GM20431 (cell line): ENCODE measurements around the gene CDK5RAP2.

Experiments
- in situ Hi-C: fragments of 300-500 bp; cut with MseI, MboI; formaldehyde crosslinking; loops from one replicate; pipeline ENCODE4 v1.15.0; 2020; ENCODE audit warnings: low sequenced_read_pairs; ENCODE audit not compliant: unreplicated experiment

CDK5RAP2 gene

DNA sequence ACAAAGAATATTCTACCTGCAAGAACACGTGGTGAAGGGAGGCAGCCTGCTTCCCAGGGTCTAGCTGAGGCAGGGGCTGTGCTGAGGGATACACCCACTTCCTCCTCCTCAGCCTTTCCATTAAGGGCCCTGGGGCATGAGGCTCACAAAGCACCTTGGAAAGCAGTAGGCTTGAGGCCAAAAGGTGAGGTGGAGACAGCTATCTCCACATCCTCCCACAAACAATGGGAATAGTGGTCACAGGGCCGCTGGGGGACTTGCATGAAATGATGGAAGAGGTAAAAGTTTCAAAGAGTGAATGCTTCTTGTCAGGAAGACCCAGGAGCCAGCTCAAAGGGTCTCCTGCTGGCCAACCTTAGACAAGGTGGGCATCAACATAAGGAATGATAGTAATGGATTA, 207.9 kb downstream of the CDK5RAP2 start:
- in situ Hi-C loops: loop anchor here (25.0 kb wide), 1 partner anchor 110 kb away; no protein-coding TSS in a partner anchor

DNA sequence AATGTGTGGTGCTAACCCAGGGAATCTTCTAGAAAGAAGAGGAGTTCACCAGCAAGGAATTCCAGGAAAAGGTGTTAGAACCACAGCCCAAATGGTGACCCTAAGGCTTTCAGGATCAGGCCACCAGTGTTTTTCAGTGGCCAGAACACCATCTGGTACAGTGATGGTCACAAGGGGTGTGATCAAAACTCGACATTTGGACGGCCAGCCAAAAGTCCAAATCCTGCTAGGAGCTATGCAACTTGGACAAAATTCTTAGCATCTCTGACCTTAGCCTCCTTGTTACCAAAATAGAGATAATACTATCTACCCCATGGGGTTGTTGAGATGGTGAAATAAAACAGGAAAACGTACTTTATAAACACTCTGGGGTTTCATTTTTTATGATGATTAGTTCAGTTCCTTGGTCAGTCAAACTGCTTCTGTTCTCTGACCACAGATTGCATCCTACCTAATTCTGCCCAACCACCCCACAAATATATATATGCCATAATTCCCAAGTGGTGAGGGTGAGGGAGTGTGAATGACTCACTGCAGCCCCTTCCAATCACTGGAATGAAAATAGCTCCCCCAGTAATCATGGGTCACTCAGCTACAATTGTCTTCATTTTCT, 210.3 kb downstream of the CDK5RAP2 start:
- in situ Hi-C loops: loop anchor here (25.0 kb wide), 1 partner anchor 107 kb away; no protein-coding TSS in a partner anchor

DNA sequence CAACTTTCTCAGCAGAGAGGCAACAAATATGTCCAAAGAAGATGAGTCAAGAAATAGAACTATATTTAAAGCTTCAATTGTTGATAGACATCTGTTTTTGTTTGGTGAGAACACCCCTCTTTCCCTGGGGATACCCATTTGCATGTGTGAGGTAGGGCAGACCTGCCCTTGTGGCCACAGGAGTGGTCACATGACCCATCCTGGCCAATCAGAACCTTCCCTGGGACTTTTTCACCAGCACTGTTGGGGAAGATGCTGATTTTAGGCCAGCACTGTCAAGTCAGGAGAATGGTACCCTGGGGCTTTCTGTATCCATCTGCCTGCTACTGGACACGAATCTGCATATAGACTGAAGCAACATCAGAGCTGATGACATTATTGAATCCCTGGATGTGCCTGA, 211.2 kb downstream of the CDK5RAP2 start:
- in situ Hi-C loops: loop anchor here (25.0 kb wide), 1 partner anchor 106 kb away; no protein-coding TSS in a partner anchor

DNA sequence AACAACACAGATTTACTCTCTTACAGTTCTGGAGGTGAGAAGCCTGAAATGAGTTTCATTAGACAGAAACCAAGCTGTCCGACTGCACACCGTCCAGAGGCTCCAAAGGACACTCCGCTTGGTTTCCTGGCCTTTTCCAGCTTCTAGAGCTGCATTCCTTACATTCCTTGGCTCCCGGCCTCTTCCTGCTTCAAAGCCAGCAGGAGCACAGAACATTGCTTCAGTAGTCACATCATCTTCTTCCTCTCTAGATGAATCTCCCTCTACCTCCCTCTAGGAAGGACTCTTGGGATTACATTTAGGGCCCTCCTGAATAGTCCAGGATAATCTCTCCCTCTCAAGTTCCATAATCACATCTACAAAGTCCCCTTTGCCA, 213.3 kb downstream of the CDK5RAP2 start:
- in situ Hi-C loops: loop anchor here (25.0 kb wide), 1 partner anchor 104 kb away; no protein-coding TSS in a partner anchor

DNA sequence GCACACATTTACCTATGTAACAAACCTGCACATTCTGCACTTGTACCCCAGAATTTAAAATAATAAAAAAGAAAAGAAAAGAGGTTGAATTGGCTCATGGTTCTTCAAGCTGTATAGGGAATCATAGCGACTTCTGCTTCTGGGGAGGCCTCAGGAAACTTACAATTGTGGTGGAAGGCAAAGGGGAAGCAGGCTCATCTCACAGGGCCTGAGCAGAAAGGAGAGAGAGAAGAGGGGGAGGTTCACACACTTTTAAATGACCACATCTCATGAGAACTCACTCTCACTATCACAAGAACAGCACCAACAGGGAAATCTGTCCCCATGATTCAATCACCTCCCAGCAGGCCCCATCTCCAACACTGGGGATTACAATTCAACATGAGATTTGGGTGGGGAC, 214.6 kb downstream of the CDK5RAP2 start:
- in situ Hi-C loops: loop anchor here (25.0 kb wide), 1 partner anchor 103 kb away; no protein-coding TSS in a partner anchor

DNA sequence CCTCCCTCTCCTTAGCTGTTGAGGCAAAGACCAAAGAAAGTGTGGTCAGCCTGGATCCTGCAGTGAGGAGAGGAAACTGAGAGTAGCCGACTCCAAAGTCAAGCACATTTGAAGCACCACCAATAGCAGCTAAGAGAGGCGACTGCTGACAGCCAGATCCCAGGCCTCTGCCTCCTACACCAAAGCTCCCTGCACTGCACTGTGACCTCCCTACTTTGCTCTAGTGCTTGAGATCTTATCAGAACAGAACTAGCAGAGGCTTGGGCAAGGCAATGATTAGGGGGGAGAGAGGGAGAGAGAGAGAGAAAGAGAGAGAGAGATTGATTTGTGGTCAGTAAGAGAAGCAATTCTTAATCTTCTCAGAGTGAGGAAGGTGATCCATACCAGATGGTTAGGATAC, 216.3 kb downstream of the CDK5RAP2 start:
- in situ Hi-C loops: loop anchor here (25.0 kb wide), 1 partner anchor 101 kb away; no protein-coding TSS in a partner anchor

DNA sequence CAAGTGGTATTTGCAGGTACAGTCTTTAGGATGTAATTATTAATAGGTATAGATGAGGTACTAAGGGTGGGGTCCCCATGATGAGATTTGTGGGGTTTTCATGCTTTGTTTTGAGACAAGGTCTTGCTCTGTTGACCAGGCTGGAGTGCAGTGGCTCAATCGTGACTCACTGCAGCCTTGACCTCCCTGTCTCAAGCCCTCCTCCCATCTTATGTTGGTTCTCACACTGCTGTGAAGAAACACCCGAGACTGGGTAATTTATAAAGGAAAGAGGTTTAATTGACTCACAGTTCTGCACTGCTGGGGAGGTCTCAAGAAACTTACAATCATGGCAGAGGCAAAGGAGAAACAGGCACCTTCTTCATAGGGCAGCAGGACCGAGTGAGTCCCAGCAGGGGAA, 217.5 kb downstream of the CDK5RAP2 start:
- in situ Hi-C loops: loop anchor here (25.0 kb wide), 1 partner anchor 100 kb away; no protein-coding TSS in a partner anchor

DNA sequence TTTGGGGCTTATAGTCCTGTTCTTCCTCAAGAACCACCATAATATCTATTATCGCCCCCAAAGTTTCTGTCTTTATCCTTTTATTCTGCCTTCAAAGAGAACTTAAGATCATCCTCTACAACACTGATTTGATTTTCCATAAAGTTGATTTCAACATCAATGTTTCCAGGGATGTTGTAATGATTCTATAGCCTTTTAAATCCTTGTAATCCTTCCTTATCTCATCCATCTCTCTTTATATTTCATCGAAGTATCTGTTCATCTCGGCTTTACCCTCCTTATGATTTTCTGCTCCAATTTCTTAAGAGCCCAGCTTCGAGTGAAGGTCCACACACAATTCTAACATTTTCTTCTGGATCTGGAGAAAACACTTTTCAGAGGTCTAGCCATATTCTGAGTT, 218.4 kb downstream of the CDK5RAP2 start:
- in situ Hi-C loops: loop anchor here (25.0 kb wide), 1 partner anchor 99 kb away; no protein-coding TSS in a partner anchor

DNA sequence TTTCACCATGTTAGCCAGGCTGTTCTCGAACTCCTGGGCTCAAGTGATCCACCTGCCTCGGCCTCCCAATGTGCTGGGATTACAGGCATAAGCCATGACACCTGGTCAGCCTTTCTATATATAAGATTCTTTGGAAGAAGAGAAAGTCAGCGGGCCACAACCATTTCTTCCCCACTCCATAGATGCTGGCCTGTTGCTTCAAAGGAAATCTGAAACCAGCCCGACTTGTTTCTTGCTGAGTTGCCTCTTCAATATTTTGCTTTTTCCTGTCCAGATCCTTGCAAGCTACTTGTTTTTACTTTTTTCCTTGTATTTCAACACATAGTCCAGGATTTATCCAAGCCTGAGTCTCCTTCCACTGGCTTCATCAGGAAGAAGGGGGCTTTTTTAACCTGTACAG, 219.5 kb downstream of the CDK5RAP2 start:
- in situ Hi-C loops: loop anchor here (25.0 kb wide), 1 partner anchor 98 kb away; no protein-coding TSS in a partner anchor

DNA sequence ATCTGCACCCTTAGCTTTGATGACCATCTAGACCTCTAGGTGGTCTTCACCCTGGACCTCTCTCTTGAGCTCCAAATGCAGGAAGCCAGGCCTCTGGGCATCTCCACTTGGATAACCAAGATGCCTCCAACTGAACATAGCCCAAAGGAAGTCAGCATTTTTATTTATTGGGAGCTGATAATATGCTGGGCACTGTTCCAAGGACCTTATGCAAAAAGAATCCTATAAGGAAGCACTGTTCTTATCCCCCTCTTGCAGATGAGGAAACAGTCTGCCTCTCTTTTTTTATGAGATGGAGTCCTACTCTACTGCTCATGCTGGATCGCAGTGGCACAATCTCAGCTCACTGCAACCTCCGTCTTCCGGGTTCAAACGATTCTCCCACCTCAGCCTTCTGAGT, 219.9 kb downstream of the CDK5RAP2 start:
- in situ Hi-C loops: loop anchor here (25.0 kb wide), 1 partner anchor 98 kb away; no protein-coding TSS in a partner anchor

DNA sequence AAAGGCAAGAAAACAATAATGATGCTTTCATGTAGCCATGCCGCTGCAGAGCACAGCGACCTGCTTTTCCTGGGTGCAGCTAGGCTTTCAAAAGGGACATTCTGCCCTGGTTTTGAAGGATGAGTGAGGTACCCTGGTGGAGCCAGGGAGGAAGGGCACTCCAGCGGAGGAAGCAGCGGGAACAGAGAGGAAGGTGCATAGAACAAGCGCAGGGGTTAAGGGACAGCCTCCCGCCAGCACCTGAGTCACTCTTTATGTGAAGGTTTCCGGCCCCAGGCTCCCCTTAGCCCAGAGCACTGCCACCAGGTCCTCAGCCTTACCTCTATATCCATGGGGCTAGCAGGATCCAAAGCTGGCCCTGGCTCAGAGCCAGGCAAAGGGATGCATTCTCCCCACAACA, 221.1 kb downstream of the CDK5RAP2 start:
- in situ Hi-C loops: loop anchor here (25.0 kb wide), 1 partner anchor 97 kb away; no protein-coding TSS in a partner anchor

DNA sequence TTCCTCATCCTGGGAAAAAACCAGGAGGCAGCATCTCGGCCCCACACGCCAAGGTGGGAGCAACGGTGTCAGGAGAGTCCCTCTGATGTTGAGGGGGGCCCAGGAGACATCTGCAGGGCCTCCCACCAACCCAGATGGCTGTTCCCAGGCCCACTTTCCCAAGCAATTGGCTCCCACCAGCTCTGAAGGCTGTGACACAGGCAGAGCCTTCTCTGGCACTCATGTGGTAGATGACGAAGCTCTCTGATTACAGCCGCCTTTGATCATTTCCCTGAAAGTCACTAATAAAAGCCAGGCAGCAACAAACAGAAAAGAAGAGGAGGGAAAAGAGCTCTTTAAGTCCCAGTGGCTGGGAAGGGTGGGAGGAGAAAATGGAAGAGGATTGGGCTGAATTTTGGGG, 226.5 kb downstream of the CDK5RAP2 start:
- in situ Hi-C loops: loop anchor here (25.0 kb wide), 1 partner anchor 91 kb away; no protein-coding TSS in a partner anchor

DNA sequence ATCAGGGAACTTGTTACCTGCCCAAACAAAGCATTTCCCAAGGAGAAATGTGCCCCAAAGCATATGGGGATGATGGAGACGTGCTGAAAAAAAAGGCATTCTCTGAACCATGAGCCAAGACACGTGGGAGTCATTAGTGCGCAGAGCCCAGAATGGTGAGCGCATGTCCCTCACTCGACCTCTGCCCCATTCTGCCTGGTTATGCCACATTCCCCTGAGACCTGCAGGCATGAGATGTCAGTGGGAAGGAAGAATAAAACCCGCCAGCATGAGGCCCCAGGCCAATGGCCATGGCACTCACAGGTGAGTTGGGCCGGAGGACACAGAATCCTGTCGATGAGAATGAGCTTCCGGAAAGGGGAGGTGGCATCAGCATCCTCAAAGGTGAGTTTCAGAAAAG, 228.9 kb downstream of the CDK5RAP2 start:
- in situ Hi-C loops: loop anchor here (25.0 kb wide), 1 partner anchor 89 kb away; no protein-coding TSS in a partner anchor

DNA sequence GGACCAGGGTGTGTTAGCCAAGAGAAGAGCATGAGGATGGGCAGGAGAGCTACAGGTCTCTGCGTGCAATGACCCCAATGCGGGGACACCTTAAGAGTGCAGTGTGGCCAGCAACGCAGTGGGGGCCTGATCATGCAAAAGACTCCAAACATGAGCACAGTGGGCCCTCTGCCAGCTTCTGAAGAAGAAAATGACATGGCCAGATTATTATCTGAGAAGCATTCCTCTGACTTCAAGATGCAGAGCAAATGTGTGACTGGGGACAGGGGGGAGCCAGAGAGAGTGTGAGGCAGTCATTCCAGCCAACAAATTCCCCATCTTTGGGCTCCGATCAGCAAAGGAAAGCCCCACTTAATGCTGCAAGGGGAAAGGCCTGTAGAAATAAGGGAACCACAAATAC, 229.4 kb downstream of the CDK5RAP2 start:
- in situ Hi-C loops: loop anchor here (25.0 kb wide), 1 partner anchor 88 kb away; no protein-coding TSS in a partner anchor

DNA sequence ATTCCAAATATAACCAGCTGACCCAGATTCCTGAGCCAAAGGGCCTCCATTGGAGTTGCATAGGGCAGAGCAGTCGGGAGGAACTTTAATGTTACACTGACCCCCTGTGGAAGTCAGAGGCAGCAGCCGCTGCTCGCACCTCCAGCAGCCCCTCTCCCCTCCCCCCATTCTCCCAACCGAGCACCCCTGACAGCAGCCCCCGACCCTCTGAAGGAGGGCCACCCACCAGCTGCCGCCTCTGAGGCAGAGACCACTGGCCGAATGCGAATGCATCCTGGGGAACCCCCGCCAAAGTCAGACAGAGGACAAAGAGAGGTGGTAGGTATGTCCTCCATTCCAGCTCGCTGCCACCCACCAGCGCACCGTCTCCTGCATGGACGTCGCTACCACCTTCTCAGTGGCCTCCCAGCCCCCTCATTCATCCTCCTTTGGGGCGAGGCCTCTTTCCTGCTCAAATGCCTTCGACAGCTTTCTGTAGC, 231.0 kb downstream of the CDK5RAP2 start:
- in situ Hi-C loops: loop anchor here (25.0 kb wide), 1 partner anchor 387 kb away; no protein-coding TSS in a partner anchor

DNA sequence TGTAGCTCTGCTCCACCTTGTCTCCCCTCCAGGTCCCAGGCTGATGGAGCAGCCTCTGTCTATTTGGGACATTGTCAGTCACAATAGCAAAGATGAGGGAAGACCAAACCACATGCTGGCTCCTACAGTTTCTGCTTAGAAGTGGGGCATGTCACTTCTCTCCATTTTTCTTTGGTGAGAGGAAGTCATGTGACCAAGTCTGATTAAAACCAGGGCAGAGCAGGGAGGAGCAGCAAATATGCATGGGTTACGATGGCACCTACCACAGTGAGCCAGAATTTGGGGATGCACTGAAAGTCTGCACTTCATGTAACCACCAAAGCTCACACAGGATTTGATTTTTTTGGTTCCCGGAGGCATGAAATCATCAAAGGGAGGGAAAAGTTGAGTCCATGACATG, 234.6 kb downstream of the CDK5RAP2 start:
- in situ Hi-C loops: loop anchor here (25.0 kb wide), 1 partner anchor 383 kb away; no protein-coding TSS in a partner anchor

DNA sequence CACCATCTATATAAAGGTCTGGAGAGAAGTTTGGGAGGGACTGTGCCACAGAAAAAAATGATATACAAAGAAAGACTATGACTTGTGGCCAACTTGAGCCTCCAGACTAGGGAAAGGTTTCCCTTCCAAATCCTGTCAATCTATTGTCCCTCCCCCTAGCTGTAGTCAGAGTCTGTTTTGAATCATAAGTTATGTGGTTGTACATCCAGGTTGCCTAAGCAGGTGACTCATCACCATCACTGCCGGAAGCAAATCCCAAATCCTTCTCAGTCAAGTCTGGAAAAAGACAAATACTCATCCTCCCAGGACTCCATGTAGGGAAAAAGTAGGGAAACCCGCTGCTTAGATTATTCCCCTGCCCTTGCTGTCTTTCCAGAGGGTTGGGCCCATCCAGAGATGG, 235.7 kb downstream of the CDK5RAP2 start:
- in situ Hi-C loops: loop anchor here (25.0 kb wide), 1 partner anchor 382 kb away; no protein-coding TSS in a partner anchor

DNA sequence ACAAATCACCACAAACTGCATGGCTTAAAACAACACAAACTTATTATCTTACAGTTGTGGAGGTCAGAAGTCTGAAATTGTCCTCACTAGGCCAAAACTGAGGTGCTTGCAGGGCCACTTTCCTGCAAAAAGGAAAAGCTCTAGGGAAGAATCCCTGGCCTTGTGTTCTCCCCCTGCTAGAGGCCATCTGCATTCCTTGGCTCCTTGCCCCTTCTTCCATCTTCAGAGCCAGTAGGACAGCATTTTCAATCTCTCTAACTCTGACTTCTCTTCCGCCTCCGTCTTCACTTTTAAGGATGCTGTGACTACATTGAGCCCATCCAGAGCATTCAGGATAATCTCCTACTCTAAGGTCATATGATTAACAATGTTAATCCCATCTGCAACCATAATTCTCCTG, 236.6 kb downstream of the CDK5RAP2 start:
- in situ Hi-C loops: loop anchor here (25.0 kb wide), 1 partner anchor 381 kb away; no protein-coding TSS in a partner anchor
